KMS-11 (cell line): ENCODE measurements around the gene NRXN3.

Source experiments
- H2AFZ ChIP-seq: fragments of 200-600 bp; sonication (generic); 2 replicates; pipeline ENCODE4 v1.6.1; 2016; ENCODE audit warnings: antibody characterized with exemption, mixed run types, low read depth
- H3K27ac ChIP-seq: fragments of 200-600 bp; sonication (generic); 2 replicates; pipeline ENCODE4 v1.6.1; 2016; ENCODE audit warnings: mild to moderate bottlenecking, mixed run types
- H3K27me3 ChIP-seq: fragments of 200-600 bp; sonication (generic); 2 replicates; pipeline ENCODE4 v1.6.1; 2017; ENCODE audit warnings: mild to moderate bottlenecking, low read depth, mixed run types, moderate library complexity; ENCODE audit not compliant: insufficient read depth
- H3K36me3 ChIP-seq: fragments of 200-600 bp; sonication (generic); 2 replicates; pipeline ENCODE4 v1.6.1; 2017; ENCODE audit warnings: mild to moderate bottlenecking, mixed run types; ENCODE audit not compliant: insufficient read depth
- H3K4me1 ChIP-seq: fragments of 200-600 bp; sonication (generic); 2 replicates; pipeline ENCODE4 v1.6.1; 2016; ENCODE audit warnings: mild to moderate bottlenecking, low read depth, mixed run types; ENCODE audit not compliant: poor library complexity, severe bottlenecking
- H3K4me2 ChIP-seq: fragments of 200-600 bp; sonication (generic); 2 replicates; pipeline ENCODE4 v1.7.0; 2016; ENCODE audit warnings: mild to moderate bottlenecking, mixed run types
- H3K4me3 ChIP-seq: fragments of 200-600 bp; sonication (generic); IDR thresholded peaks from 2 replicates; pipeline ENCODE4 v1.6.1; 2017; ENCODE audit warnings: low read depth, low read length, mixed read lengths; ENCODE audit not compliant: insufficient read depth
- H3K79me2 ChIP-seq: fragments of 200-600 bp; sonication (generic); 2 replicates; pipeline ENCODE4 v1.6.1; 2016; ENCODE audit warnings: low read depth, mixed run types; ENCODE audit not compliant: insufficient read depth
- H3K9ac ChIP-seq: fragments of 200-600 bp; sonication (generic); 2 replicates; pipeline ENCODE4 v1.6.1; 2016; ENCODE audit warnings: mild to moderate bottlenecking, mixed run types
- H4K20me1 ChIP-seq: fragments of 200-600 bp; sonication (generic); 2 replicates; pipeline ENCODE4 v1.6.1; 2016; ENCODE audit warnings: mild to moderate bottlenecking, mixed run types; ENCODE audit not compliant: insufficient read depth
- CTCF ChIP-seq: fragments of 200-600 bp; sonication (generic); conservative IDR thresholded peaks from 2 replicates; pipeline ENCODE4 v1.6.1; 2017; ENCODE audit warnings: low read depth, mild to moderate bottlenecking, antibody characterized with exemption, low read length, moderate library complexity, mixed read lengths

NRXN3 gene

GRCh38 chr14:79551523-79551922, 1381.3 kb downstream of the NRXN3 start:
- no peak for TF ChIP-seq CTCF
- Histone ChIP-seq H3K9ac (no peak overlapping the region), H2AFZ (no peak overlapping the region)

GRCh38 chr14:79552778-79553177, 1382.6 kb downstream of the NRXN3 start:
- no peaks in the 10 kb centered on the region for H3K36me3 ChIP-seq
- H3K9ac ChIP-seq = no peak overlapping the region
- no peaks in the 10 kb centered on the region for H3K4me1 ChIP-seq
- H3K27ac ChIP-seq = no peak overlapping the region
- H3K79me2 ChIP-seq = no peaks in the 10 kb centered on the region
- no peak overlapping the region for H3K4me3 ChIP-seq
- no peaks in the 10 kb centered on the region for H3K27me3 ChIP-seq
- no peak overlapping the region for H3K4me2 ChIP-seq
- TF ChIP-seq CTCF = no peak
- no peaks in the 10 kb centered on the region for H4K20me1 ChIP-seq
- H2AFZ ChIP-seq = no peak overlapping the region

More at GRCh38 chr14:79551523-79551922, 1381.3 kb downstream of the NRXN3 start:
- H3K27me3 ChIP-seq = no peaks in the 10 kb centered on the region
- no peaks in the 10 kb centered on the region for H3K79me2 ChIP-seq
- H3K4me3 ChIP-seq = no peak overlapping the region
- H3K27ac ChIP-seq = no peak overlapping the region
- no peak overlapping the region for H3K4me2 ChIP-seq
- no peaks in the 10 kb centered on the region for H3K36me3 ChIP-seq
- H3K4me1 ChIP-seq = no peaks in the 10 kb centered on the region
- H4K20me1 ChIP-seq = no peaks in the 10 kb centered on the region

- H3K4me2 ChIP-seq = no peak overlapping the region
- H4K20me1 ChIP-seq = no peaks in the 10 kb centered on the region
- no peaks in the 10 kb centered on the region for H3K4me1 ChIP-seq
- H3K27ac ChIP-seq = no peak overlapping the region
- no peak overlapping the region for H3K4me3 ChIP-seq
- H3K79me2 ChIP-seq = no peaks in the 10 kb centered on the region
- no peak overlapping the region for H2AFZ ChIP-seq
- no peak overlapping the region for H3K9ac ChIP-seq
- no peaks in the 10 kb centered on the region for H3K27me3 ChIP-seq
- no peak for TF ChIP-seq CTCF
- no peaks in the 10 kb centered on the region for H3K36me3 ChIP-seq
Measured at GRCh38 chr14:79554816-79555215, 1384.6 kb downstream of the NRXN3 start.

- Histone ChIP-seq H3K9ac (no peak overlapping the region), H3K4me3 (no peak overlapping the region), H3K36me3 (no peaks in the 10 kb centered on the region), H3K79me2 (no peaks in the 10 kb centered on the region), H3K27me3 (no peaks in the 10 kb centered on the region), H4K20me1 (no peaks in the 10 kb centered on the region), H2AFZ (no peak overlapping the region), H3K27ac (no peak overlapping the region), H3K4me1 (no peaks in the 10 kb centered on the region), H3K4me2 (no peak overlapping the region)
- TF ChIP-seq CTCF = no peak
Measured at GRCh38 chr14:79555429-79555828, 1385.3 kb downstream of the NRXN3 start.
